GM23248 (cell line): ENCODE data around the gene SEPTIN2. TPM values are rescaled to one million over a fixed set of nuclear protein-coding genes. Genes with fewer than 3 reads are reported as not detected.

Source experiments
- DNase-seq: peaks from one replicate; pipeline ENCODE4 v3.0.0-alpha.2; 2015
- H2AFZ ChIP-seq: fragments of 200-600 bp; sonication (generic); 2 replicates; pipeline ENCODE4 v1.6.1; 2016; ENCODE audit warnings: antibody characterized with exemption
- H3F3A ChIP-seq: fragments of 200-600 bp; sonication (generic); 2 replicates; pipeline ENCODE4 v1.6.1; 2016; ENCODE audit warnings: mild to moderate bottlenecking, antibody characterized with exemption, mixed run types; ENCODE audit not compliant: insufficient read depth
- H3K27ac ChIP-seq: fragments of 200-600 bp; sonication (generic); 2 replicates; pipeline ENCODE4 v1.5.1; 2016; ENCODE audit warnings: mild to moderate bottlenecking
- H3K27me3 ChIP-seq: fragments of 200-600 bp; sonication (generic); replicated peaks from 2 replicates; pipeline ENCODE4 v1.6.1; 2016; ENCODE audit warnings: mild to moderate bottlenecking; ENCODE audit not compliant: insufficient read depth
- H3K36me3 ChIP-seq: fragments of 200-600 bp; sonication (generic); 2 replicates; pipeline ENCODE4 v1.6.1; 2016; ENCODE audit warnings: low read depth, mild to moderate bottlenecking
- H3K4me1 ChIP-seq: fragments of 200-600 bp; sonication (generic); 2 replicates; pipeline ENCODE4 v1.6.1; 2016; ENCODE audit warnings: mild to moderate bottlenecking; ENCODE audit not compliant: insufficient read depth
- H3K4me2 ChIP-seq: fragments of 200-600 bp; sonication (generic); one replicate; pipeline ENCODE4 v1.6.1; 2016; ENCODE audit warnings: mild to moderate bottlenecking; ENCODE audit not compliant: unreplicated experiment
- H3K4me3 ChIP-seq: fragments of 200-600 bp; sonication (generic); 2 replicates; pipeline ENCODE4 v1.5.1; 2016; ENCODE audit warnings: mild to moderate bottlenecking
- H3K79me2 ChIP-seq: fragments of 200-600 bp; sonication (generic); 2 replicates; pipeline ENCODE4 v1.6.1; 2016; ENCODE audit warnings: mild to moderate bottlenecking; ENCODE audit not compliant: insufficient read depth
- H3K9ac ChIP-seq: fragments of 200-600 bp; sonication (generic); 2 replicates; pipeline ENCODE4 v1.6.1; 2016; ENCODE audit warnings: mild to moderate bottlenecking
- H3K9me2 ChIP-seq: fragments of 200-600 bp; sonication (generic); 2 replicates; pipeline ENCODE4 v1.6.1; 2016; ENCODE audit warnings: mixed run types, mild to moderate bottlenecking, moderate library complexity; ENCODE audit not compliant: insufficient read depth
- H3K9me3 ChIP-seq: fragments of 200-600 bp; sonication (generic); one replicate; pipeline ENCODE4 v1.6.1; 2017; ENCODE audit warnings: low read depth
- H4K20me1 ChIP-seq: fragments of 200-600 bp; sonication (generic); 2 replicates; pipeline ENCODE4 v1.6.0; 2016; ENCODE audit not compliant: insufficient read depth
- EZH2 ChIP-seq: fragments of 200-600 bp; sonication (generic); IDR thresholded peaks from 2 replicates; pipeline ENCODE4 v1.6.1; 2018; ENCODE audit warnings: antibody characterized with exemption, mild to moderate bottlenecking; ENCODE audit not compliant: insufficient read depth, poor library complexity, severe bottlenecking
- EZH2phosphoT487 ChIP-seq: fragments of 200-600 bp; sonication (generic); IDR thresholded peaks from 2 replicates; pipeline ENCODE4 v1.6.1; 2018; ENCODE audit warnings: antibody characterized with exemption, moderate library complexity, mild to moderate bottlenecking, low read depth; ENCODE audit not compliant: insufficient read depth
- WGBS, 2 experiments: methylation state at CpG; one replicate each; pipeline ENCODE4 v1.1.6; 2015 to 2017; ENCODE audit warnings: low lambda C conversion rate in 2 of 2, low coverage in 1 of 2; ENCODE audit errors: missing lambda C conversion rate in 2 of 2; 5-methylcytosine and 5-hydroxymethylcytosine counted together
- in situ Hi-C: fragments of 300-500 bp; cut with MboI; formaldehyde crosslinking; loops from 2 replicates; pipeline ENCODE4 v1.15.0; 2020
- polyA plus RNA-seq: library from polyadenylated mRNA; unstranded; fragments of >200 nt; fragmentation: Nextera tagmentation; extraction: Ambion mirVana; gene quantifications from 2 replicates; pipeline ENCODE4 v1.2.1, GENCODE V29; 2016
- total RNA-seq: library from RNA; depleted of rRNA; stranded (reverse); fragments of >200 nt; shearing (Covaris generic); gene quantifications from 2 replicates; pipeline ENCODE4 v1.2.3, GENCODE V29; 2014

SEPTIN2 gene
- total and polyA plus RNA-seq, 2 experiments from 2014 or later, result 499 to 512 TPM

GRCh38 chr2:241350878-241351639, 35.3 kb downstream of the SEPTIN2 start:
- Histone ChIP-seq H3K9me3 (no peaks in the 10 kb centered on the region), H3F3A (peaks cover 65% of the 10 kb centered on the region), H3K36me3 (peaks cover 70% of the 10 kb centered on the region), H3K9me2 (no peaks in the 10 kb centered on the region), H3K27me3 (no peaks in the 10 kb centered on the region), H3K27ac (no peak overlapping the region), H3K4me3 (no peak overlapping the region), H3K4me1 (peaks cover 7% of the 10 kb centered on the region; the same call in 1 of the 2 replicates), H3K9ac (no peak overlapping the region), H4K20me1 (no peaks in the 10 kb centered on the region), H2AFZ (no peak overlapping the region), H3K4me2 (no peak overlapping the region), H3K79me2 (peaks cover 19% of the 10 kb centered on the region)
- in situ Hi-C loops, result no loop called here
- TF ChIP-seq EZH2phosphoT487, result no peak
- no peak for TF ChIP-seq EZH2
- no peak for DNase-seq
- WGBS, 2 experiments, result 90% methylated on average over 9 of the region's 9 CpGs

- no peak for TF ChIP-seq EZH2
- TF ChIP-seq EZH2phosphoT487, result no peak
- H3K36me3 ChIP-seq, result peaks cover 64% of the 10 kb centered on the region
- H3K79me2 ChIP-seq, result peaks cover 14% of the 10 kb centered on the region
- no peak overlapping the region for H3K9ac ChIP-seq
- no peaks in the 10 kb centered on the region for H3K27me3 ChIP-seq
- 31% methylated on average over 3 of the region's 3 CpGs for WGBS, 2 experiments
- H3K4me2 ChIP-seq, result no peak overlapping the region
- peak overlapping the region; percentile 0; the same call in 1 of the 2 replicates for H3K27ac ChIP-seq
- in situ Hi-C loops, result no loop called here
- H2AFZ ChIP-seq, result no peak overlapping the region
- no peak for DNase-seq
- peaks cover 63% of the 10 kb centered on the region for H3F3A ChIP-seq
- H3K4me3 ChIP-seq, result no peak overlapping the region
- no peaks in the 10 kb centered on the region for H3K9me3 ChIP-seq
- H4K20me1 ChIP-seq, result no peaks in the 10 kb centered on the region
- H3K4me1 ChIP-seq, result peaks cover 7% of the 10 kb centered on the region; the same call in 1 of the 2 replicates
- H3K9me2 ChIP-seq, result no peaks in the 10 kb centered on the region
These were observed 35.9 kb downstream of the SEPTIN2 start for GRCh38 chr2:241351640-241352031.

DNA sequence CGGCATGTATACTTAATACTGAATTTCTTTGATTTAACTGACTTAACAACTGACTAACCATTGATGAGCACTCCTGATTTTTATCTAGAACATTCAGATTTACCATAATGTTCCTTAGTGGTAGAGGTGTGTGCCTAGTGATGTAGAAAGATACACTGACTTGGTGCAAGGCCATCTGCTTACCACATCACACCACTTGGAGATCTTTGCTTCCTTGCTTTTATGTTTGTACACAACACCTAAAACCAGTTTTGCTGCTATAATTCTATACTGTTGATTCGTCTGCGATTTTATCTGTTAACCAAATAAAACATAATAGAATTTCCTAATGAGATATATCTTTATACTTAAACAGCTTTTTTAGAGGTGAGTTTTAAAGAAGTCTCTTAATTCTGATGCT, 36.5 kb downstream of the SEPTIN2 start:
- peaks cover 58% of the 10 kb centered on the region for H3K36me3 ChIP-seq
- H3F3A ChIP-seq, result peaks cover 67% of the 10 kb centered on the region
- no peak overlapping the region for H2AFZ ChIP-seq
- H3K4me2 ChIP-seq, result no peak overlapping the region
- H3K79me2 ChIP-seq, result peaks cover 14% of the 10 kb centered on the region
- WGBS, 2 experiments, result 83 to 87% methylated on average over 3 of the region's 3 CpGs
- TF ChIP-seq EZH2phosphoT487, result no peak
- TF ChIP-seq EZH2, result no peak
- no peak overlapping the region for H3K9ac ChIP-seq
- no peaks in the 10 kb centered on the region for H3K9me2 ChIP-seq
- H3K4me3 ChIP-seq, result no peak overlapping the region
- in situ Hi-C loops, result no loop called here
- H3K9me3 ChIP-seq, result no peaks in the 10 kb centered on the region
- H3K27me3 ChIP-seq, result no peaks in the 10 kb centered on the region
- no peak for DNase-seq
- H4K20me1 ChIP-seq, result no peaks in the 10 kb centered on the region
- H3K4me1 ChIP-seq, result peaks cover 7% of the 10 kb centered on the region
- 0 out of 2 replicates have a peak overlapping the region, but pooled peaks have one; percentile 0 for H3K27ac ChIP-seq

DNA sequence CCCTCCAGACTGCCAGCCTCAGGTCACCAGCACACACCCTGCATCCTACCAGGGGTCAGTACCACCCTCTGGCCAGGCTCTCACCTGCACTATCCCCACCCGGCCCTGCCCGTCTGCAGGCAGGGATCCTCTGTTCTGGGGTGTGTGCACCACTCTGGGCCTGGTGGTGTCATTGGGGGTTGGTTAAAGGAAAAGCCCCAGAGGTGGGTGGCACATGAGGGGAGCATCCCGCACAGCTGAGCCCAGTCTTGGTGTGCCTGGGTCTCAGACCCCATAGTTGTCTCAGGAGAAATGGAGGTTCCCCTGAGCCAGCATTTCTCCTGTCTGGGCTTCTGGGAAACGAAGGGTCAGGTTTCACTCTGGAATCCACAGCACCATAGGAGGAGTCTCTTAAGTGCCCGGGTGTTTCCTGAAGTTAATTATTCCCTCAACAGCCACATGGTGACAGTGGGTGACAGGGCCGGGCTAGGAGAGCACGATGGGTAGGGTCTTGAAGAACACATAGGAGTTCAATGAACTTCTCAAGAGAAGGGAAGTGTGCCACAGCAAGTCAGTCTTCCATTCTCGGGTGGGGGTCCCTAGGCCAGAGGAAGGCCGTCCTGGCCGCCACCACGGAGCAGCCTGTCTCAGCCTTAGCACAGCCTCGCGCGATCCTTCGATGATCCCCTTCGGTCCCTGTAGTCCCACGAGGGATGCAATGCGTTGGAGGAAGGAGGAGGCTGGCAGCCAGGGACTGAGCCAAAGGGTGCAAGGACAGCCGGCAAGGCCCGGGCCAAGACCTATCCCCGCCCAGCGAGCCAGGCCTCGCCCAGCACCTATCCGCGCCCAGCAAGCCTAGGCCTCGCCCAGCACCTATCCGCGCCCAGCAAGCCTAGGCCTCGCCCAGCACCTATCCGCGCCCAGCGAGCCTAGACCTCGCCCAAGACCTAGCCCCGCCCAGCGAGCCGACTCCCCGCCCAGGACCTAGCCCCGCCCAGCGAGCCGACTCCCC, 39.2 kb downstream of the SEPTIN2 start:
- H3K9me3 ChIP-seq, result no peaks in the 10 kb centered on the region
- peaks cover 64% of the 10 kb centered on the region for H3F3A ChIP-seq
- no peaks in the 10 kb centered on the region for H3K9me2 ChIP-seq
- 59 to 64% methylated on average over 21 to 40 of the region's 40 CpGs for WGBS, 2 experiments
- peaks cover 20% of the 10 kb centered on the region for H3K4me1 ChIP-seq
- peaks cover 34% of the 10 kb centered on the region for H3K79me2 ChIP-seq
- no peak overlapping the region for H3K27ac ChIP-seq
- no peak overlapping the region for H3K9ac ChIP-seq
- H3K4me3 ChIP-seq, result no peak overlapping the region
- no peak overlapping the region for H2AFZ ChIP-seq
- TF ChIP-seq EZH2phosphoT487 (no peak), EZH2 (no peak)
- H4K20me1 ChIP-seq, result no peaks in the 10 kb centered on the region; the same call in 1 of the 2 replicates
- peaks cover 36% of the 10 kb centered on the region for H3K36me3 ChIP-seq
- no peaks in the 10 kb centered on the region for H3K27me3 ChIP-seq
- DNase-seq, result peak; percentile 36
- H3K4me2 ChIP-seq, result no peak overlapping the region
- in situ Hi-C loops, result no loop called here
